ENCODE data around the gene BRD4. TPM values are rescaled to one million over a fixed set of nuclear protein-coding genes. Genes with fewer than 3 reads are reported as not detected.

Gene BRD4
- polyA plus RNA-seq, 3 donors, result 36.4 to 48.3 (median 41.4) TPM

DNA sequence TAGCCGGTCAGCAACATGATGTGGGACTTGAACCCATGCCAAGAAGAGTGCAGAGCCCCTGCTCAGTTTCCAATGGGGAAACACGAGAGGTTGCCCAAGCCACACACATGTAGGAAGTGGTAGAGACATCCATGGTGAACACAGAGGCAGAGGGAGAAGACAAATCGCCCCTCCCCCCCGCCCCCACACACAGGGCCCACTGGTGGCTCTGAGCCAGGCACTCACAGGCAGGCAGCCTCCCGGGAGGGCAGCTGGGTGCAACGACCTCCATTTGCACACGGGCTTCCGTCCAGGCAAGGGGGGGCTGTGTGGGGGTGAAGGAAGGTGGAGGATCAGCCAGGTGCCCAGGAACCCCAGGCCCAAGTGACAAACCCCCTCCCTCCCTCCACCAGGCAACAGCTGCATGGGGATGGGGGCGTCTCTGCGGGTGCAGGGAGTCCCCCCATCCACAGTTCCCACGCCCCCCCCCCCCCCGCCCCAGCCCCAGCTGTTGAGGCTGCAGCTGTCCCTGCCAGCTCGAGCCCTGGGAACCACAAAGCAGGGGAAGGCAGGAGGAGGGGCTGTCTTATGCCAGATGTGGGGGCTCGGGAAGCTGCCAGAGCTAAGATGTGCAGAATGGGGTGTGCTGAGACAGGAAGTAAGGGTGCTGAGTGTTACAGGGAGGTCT lies 134.9 kb downstream of the BRD4 start:
- no peak for DNase-seq (ENCODE audit: low read depth in 3 of 3, low spot score in 2 of 3)

DNA sequence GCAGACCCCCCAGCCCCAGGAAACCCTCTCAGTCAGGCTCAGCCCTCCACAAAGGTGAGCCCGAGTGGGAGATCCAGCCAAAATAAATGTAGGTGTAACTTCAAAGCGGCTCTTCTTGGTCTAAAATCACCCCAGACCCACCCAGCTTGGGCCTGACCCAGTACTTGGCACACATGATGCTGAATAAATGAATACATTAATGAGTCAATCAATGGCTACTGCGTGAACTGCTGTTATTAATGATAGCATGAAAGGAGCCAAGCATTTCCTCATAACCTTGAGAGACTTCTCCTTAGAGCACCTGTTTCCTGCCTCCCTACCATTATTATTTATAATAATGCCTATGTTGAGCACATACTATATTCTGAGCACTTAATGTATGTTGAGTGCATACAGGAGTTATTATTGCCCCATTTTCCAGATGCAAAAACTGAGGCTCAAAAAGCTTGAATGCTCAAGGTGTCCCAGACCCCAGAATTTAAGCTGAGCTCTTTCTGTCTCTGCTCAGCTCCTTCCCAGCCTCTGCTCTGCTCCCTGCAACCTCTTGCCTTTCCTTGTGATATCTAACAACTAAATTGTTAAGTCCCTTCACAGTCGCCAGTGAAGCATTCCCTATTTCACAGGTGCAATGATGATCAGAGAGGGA lies 135.9 kb downstream of the BRD4 start:
- no peak for DNase-seq (ENCODE audit: low read depth in 3 of 3, low spot score in 2 of 3)

DNA sequence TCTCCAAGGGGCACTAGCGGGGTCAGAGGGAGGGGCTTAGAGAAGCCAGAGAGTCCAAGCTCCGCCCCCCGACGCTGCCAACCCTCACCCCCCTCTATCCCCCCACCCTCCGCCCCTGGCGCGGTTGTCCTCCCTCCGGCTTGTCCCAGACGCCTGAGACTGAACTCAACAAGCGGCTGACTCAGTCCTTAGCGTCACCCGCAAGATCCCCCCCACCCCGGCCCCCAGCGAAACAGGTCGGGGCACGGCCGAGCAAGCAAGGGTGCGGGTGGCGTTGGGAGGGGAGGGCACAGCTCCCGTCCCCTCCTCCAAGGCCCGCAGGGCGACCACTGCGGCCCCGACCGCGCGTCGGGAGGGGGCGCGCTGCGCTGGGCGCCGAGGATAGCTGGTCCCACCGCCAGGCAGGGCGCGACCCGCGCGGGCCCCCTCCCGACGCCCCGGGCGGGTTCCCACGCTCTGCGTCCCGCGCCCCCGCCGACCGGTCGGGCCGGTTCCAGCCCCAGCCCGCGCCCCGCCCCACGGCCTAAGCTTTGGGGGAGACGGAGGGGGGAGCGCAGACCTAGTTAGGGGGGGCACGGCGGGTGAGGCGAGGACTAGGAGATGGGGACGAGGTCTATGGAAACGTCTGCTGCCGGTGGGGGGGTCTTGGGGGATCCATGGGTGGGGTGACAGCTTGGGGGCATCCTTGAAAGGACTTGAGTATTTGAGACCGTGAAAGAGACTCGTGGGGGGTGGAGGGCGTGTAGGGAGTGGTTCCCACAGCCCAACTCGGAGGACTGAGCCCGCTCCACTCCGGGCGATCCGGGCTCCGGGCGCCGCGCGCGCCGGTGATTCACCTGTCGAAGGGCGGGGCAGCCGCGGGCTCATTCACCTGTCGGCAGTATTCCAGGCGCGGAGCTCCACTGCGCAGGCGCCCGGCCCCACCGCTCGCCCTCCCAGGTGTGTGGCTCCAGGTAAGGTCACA lies 136.7 kb downstream of the BRD4 start:
- no peak for DNase-seq (ENCODE audit: low read depth in 3 of 3, low spot score in 2 of 3)

DNA sequence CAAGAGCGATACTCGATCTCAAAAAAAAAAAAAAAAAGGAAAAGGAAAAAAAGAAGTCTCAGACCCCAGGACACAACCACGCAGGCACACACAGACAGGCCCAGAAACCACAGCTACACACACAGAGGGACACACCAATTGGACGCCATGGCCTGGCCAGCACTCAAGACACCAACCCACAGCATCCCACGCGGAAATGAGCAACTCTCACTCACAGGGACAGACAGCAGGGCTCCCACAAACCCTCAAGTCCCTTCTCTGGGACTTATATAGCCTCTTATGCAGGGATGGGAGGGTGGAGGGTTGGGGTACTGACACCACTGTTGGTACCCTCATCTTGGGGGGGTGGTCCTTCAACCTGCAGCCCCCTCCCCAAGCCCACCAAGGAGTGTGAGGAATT lies 137.4 kb downstream of the BRD4 start:
- DNase-seq (ENCODE audit: low read depth in 3 of 3, low spot score in 2 of 3), result no peak

DNA sequence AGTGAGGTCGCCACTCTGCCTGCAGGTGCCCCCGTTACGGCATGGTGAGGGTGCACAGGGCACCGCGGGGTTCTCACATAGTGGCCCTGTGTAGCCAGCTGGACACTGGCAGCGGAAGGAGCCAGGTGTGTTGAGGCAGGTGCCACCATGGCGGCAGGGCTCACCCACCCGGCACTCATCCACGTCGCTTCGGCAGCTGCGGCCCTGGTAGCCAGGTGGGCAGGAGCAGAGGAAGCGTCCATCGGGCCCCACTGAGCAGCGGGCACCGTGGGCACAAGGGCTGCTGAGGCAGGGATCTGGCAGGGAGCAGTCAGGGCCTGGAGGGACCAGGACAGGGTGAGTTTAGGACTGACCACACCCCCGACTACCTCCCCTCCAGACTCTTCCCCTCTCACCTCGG lies 140.4 kb downstream of the BRD4 start:
- DNase-seq (ENCODE audit: low read depth in 3 of 3, low spot score in 2 of 3), result no peak

DNA sequence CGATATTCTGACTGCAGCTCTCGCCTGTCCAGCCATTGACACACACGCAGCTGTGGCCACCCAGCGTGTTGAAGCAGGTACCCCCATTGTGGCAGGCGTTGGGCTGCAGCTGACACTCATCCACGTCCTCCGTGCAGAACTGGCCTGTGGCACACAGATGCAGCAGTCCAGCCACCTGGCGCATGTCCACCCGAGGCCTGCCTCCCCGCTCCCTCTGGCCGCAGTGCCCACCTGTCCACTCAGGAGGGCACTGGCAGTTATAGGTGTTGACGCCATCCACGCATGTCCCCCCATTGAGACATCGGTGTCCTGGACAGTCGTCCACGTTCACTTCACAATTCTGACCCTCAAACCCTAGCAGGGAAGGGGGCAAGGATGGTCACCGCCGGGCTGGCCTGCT lies 140.8 kb downstream of the BRD4 start:
- DNase-seq (ENCODE audit: low read depth in 3 of 3, low spot score in 2 of 3), result no peak

DNA sequence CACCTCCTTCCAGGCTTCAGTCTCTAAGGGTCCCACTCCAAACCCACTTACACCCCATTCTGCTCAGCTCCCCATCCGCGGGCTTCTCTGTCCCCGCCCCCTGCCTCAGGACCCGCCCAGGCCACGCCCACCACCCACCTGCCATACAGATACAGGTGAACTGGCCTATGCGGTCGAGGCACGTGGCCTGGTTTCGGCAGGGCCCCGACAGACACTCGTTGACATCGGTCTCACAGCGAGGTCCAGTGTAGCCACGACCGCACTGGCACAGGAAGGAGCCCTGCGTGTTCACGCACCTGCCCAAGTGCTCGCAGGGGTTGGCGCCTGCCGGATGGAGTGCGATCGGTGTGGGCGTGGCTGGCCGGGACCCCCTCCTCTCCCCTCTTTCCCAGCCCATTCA lies 143.5 kb downstream of the BRD4 start:
- no peak for DNase-seq (ENCODE audit: low read depth in 3 of 3, low spot score in 2 of 3)

DNA sequence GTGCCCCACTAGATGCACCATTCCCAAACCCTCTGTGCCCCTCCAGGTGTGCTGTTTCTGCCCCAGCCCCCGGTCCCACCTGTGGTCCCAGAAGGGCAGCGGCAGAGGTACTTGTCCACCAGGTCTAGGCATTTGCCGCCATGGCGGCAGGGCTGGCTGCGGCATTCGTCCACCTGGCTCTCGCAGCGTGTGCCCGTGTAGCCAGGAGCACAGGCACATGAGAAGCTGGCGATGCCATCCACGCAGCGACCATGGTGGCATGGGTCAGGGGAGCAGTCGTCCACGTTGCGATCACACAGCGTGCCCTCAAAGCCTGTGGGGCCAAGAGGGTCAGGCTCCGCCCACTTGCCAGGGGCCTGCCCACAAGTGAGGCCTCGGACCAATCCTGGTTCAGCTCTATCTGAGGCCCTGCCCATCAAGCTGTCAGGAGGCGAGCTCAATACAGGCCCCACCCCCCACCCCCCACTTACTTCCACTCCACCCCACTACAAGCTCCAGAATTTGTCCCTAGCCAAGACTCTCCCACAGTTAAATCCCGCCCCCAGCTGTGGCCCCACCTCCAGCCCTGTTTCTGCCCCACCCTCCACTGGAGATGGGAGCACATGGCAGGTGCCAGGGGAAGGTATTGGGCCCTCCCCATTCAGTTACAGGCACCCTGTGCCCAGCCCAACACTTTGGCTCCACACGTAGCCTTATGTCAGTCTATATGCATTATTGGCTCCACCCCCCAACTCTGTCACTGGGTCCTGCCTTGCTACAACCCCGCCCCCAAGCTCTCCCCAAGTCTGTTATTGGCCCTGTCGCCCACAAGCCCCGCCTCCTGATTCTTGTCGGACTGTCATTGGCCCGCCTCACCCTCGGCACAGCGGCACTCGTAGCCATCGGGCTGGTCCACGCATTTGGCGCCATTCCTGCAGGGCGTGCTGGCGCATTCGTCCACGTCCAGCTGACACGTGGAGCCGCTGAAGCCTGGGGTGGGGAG lies 145.0 kb downstream of the BRD4 start:
- no peak for DNase-seq (ENCODE audit: low read depth in 3 of 3, low spot score in 2 of 3)

Other genes with a start within 250 kb of the BRD4 start
- gene SYDE1, start 225.1 kb downstream of the BRD4 start, polyA plus RNA-seq (ENCODE audit: insufficient read length in 3 of 3), result 10 to 100 TPM; 14.4 to 16.5 (median 15.2) TPM
- 100 to 1,000 TPM in 1 of 3 donors, 10 to 100 TPM in 2; 90.9 to 103 (median 96.0) TPM for gene NOTCH3, start 131.5 kb downstream of the BRD4 start, polyA plus RNA-seq (ENCODE audit: insufficient read length in 3 of 3)
- 1 to 10 TPM; 4.5 to 5.6 (median 5.2) TPM for gene EPHX3, start 100.1 kb downstream of the BRD4 start, polyA plus RNA-seq (ENCODE audit: insufficient read length in 3 of 3)
- 10 to 100 TPM; 22.7 to 25.0 (median 24.9) TPM for gene AKAP8, start 47.2 kb upstream of the BRD4 start, polyA plus RNA-seq (ENCODE audit: insufficient read length in 3 of 3)
- gene AKAP8L, start 86.4 kb upstream of the BRD4 start, polyA plus RNA-seq (ENCODE audit: insufficient read length in 3 of 3), result 100 to 1,000 TPM in 1 of 3 donors, 10 to 100 TPM in 2; 93.0 to 101 (median 96.4) TPM
- 10 to 100 TPM; 22.4 to 26.1 (median 22.4) TPM for gene WIZ, start 117.4 kb upstream of the BRD4 start, polyA plus RNA-seq (ENCODE audit: insufficient read length in 3 of 3)
- 1 to 10 TPM in 2 of 3 donors, under 1 TPM in 1; 0.61 to 1.5 (median 1.0) TPM for gene RASAL3, start 132.0 kb upstream of the BRD4 start, polyA plus RNA-seq (ENCODE audit: insufficient read length in 3 of 3)
- gene PGLYRP2, start 147.0 kb upstream of the BRD4 start, polyA plus RNA-seq (ENCODE audit: insufficient read length in 3 of 3), result under 1 TPM in 1 of 3 donors, not detected in 2; 0.07 TPM
- gene CYP4F22, start 176.0 kb upstream of the BRD4 start, polyA plus RNA-seq (ENCODE audit: insufficient read length in 3 of 3), result under 1 TPM in 2 of 3 donors, not detected in 1; 0.28 to 0.41 TPM

Measured in right renal cortex interstitium (tissue), 3 donors.